ENCODE measurements around the gene ADAT3.

Gene ADAT3

GRCh38 chr19:1936916-1937610, 31.9 kb downstream of the ADAT3 start:
- in situ Hi-C loops (cut with MboI; ENCODE audit: low sequenced_read_pairs), result no loop called here

GRCh38 chr19:1938071-1938470, 32.9 kb downstream of the ADAT3 start:
- in situ Hi-C loops (cut with MboI; ENCODE audit: low sequenced_read_pairs), result no loop called here

- in situ Hi-C loops (cut with MboI; ENCODE audit: low sequenced_read_pairs), result no loop called here
Measured at GRCh38 chr19:1941146-1942077, 36.2 kb downstream of the ADAT3 start, which contains the start of gene CSNK1G2. Gene CSNK1G2, plus strand, starts transcription at chr19:1941172. Its CDS starts 28,601 bp downstream, at chr19:1969773.

- in situ Hi-C loops (cut with MboI; ENCODE audit: low sequenced_read_pairs), result no loop called here
Measured at GRCh38 chr19:1942078-1942933, 37.1 kb downstream of the ADAT3 start.

DNA sequence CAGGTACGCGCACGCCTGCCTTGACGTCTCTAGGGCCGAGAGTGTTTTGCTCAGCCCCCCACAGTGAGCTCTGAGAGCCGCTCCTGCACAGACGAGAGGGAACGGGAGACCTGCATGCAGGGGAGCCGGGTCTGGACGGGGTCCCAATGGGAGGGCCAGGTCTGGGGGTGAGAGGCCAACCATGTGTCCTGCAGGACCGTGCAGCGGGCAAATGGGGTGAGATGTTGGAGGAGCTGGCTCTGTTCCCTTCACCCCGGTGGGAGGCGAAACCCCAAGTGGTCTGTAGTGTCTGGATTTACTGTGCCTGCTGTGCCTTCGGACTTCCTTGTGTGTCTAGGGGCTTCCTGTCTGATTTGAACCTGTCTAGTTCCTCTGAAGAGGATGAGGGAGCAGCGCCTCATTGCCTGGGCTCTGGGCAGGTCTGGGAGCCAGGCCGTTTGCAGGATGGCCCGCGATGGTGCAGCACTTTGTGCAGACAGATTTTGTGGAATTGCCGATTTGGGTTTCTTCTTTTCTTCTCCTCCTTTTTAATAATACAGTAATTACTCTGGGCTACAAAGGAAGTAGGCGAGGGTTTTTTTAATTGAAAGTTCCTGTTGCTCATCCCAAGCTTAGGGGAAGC, 37.8 kb downstream of the ADAT3 start:
- in situ Hi-C loops (cut with MboI; ENCODE audit: low sequenced_read_pairs), result no loop called here

- in situ Hi-C loops (cut with MboI; ENCODE audit: low sequenced_read_pairs), result no loop called here
Measured at GRCh38 chr19:1943661-1944087, 38.5 kb downstream of the ADAT3 start.

GRCh38 chr19:1944088-1944915, 39.1 kb downstream of the ADAT3 start:
- in situ Hi-C loops (cut with MboI; ENCODE audit: low sequenced_read_pairs), result no loop called here

GRCh38 chr19:1944916-1945561, 39.8 kb downstream of the ADAT3 start:
- in situ Hi-C loops (cut with MboI; ENCODE audit: low sequenced_read_pairs), result no loop called here

GRCh38 chr19:1945899-1946298, 40.7 kb downstream of the ADAT3 start:
- in situ Hi-C loops (cut with MboI; ENCODE audit: low sequenced_read_pairs), result no loop called here

DNA sequence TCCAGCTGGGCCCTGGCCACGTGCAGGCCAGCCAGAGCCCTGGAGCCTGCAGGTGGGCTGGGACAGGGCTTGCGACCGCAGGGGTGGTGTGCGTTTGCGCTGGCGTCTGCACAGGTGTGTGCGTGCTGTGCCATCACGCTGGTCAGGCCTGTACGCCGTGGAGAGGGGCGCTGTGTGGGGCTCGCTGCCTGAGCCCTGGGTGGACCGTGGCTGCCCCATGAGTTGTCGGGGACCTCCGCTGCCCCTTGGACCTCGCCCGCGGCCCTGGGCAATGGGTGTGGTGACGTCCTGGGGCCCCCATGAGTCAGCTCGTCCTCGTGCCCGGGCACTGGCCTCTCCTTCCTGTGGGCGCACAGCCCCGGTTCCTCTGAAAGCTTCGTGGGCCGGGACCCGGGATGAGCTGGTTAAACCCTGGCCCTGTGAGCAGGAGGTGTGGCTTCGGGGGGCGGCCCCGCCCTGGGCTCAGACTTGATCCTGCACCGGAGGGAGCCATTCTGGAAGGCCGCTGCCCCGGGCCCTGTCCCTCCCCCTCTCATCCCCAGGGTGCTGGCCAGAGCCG, 42.5 kb downstream of the ADAT3 start:
- in situ Hi-C loops (cut with MboI; ENCODE audit: low sequenced_read_pairs), result no loop called here

- in situ Hi-C loops (cut with MboI; ENCODE audit: low sequenced_read_pairs), result no loop called here
Measured at GRCh38 chr19:1949304-1950101, 44.3 kb downstream of the ADAT3 start.

DNA sequence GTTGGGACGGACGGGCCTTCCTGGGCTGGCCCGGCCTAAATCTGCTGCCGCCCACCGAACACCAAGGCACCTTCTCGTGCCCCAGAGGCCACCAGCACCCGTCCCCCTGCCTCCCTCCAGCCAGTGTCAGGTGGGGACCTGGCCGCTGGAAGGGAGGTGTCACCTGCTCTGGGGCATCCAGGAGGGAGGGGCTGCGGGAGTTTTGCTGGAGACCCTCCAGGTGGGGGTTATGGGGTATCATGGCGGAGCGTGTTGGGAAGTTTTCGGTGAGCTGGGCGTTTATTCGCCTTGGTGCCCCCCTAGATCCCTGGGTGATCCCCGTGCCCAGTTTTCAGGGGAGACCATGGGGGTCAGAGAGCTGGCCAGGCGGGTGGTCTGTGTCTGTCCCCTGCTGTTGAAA, 45.4 kb downstream of the ADAT3 start:
- in situ Hi-C loops (cut with MboI; ENCODE audit: low sequenced_read_pairs), result no loop called here

GRCh38 chr19:1952635-1953034, 47.4 kb downstream of the ADAT3 start:
- in situ Hi-C loops (cut with MboI; ENCODE audit: low sequenced_read_pairs), result no loop called here

GRCh38 chr19:1953037-1953436, 47.8 kb downstream of the ADAT3 start:
- in situ Hi-C loops (cut with MboI; ENCODE audit: low sequenced_read_pairs), result no loop called here

DNA sequence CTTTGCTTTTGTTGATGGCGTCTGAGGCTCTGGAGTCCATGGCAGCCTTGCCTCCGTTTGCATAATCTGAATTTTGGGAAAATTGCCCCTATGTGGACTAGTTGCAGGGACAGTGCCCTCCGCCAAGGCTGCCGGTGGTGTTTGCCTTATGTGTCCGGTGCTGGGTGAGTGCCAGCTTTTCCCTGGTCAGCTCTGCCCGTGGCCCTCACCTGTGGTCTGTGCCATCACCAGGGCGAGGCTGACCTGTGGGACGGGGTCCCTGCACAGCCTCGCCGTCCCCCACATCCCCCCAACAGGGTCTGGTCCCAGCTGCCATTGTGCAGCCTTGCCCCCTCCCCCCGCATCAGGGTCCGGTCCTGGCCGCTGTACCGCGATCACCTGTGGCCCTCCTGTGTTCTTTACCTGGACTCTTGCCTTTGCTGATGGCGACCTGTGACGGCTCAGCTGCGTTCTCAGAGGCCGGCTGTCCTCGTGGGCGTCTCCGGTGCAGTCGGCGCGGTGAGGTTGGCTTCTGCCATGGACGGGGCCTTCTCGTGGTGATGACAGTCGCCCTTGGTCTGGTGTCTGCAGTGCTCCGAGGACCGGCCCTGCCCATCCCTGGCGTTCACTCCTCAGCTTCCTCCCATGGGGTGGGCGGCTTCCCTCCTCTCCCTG, 48.4 kb downstream of the ADAT3 start:
- in situ Hi-C loops (cut with MboI; ENCODE audit: low sequenced_read_pairs), result no loop called here

GRCh38 chr19:1954532-1954933, 49.3 kb downstream of the ADAT3 start:
- in situ Hi-C loops (cut with MboI; ENCODE audit: low sequenced_read_pairs), result no loop called here

Data from HL-60/S4 treated with phorbol 12-myristate 13-acetate at 8.2 ng/mL for 4 days and 3 days (cell line).